GM23338 (cell line): ENCODE data around the gene SNAPC4. TPM values are rescaled to one million over a fixed set of nuclear protein-coding genes. Genes with fewer than 3 reads are reported as not detected.

Experiments
- ATAC-seq: fragments of 200-7000 bp; cut with Tn5 transposase; 3 replicates; pipeline ENCODE4 v1.9.1; 2020
- DNase-seq: peaks from one replicate; pipeline ENCODE4 v3.0.0-alpha.2; 2015; ENCODE audit warnings: low spot score
- H2AFZ ChIP-seq: fragments of 200-600 bp; sonication (generic); 2 replicates; pipeline ENCODE4 v1.8.0; 2016; ENCODE audit warnings: antibody characterized with exemption, mild to moderate bottlenecking, moderate library complexity
- H3F3A ChIP-seq: fragments of 200-600 bp; sonication (generic); replicated peaks from 2 replicates; pipeline ENCODE4 v1.8.0; 2017; ENCODE audit warnings: antibody characterized with exemption, mixed run types, low read depth
- H3K27ac ChIP-seq: fragments of 200-600 bp; sonication (generic); 2 replicates; pipeline ENCODE4 v1.6.1; 2016; ENCODE audit warnings: low read depth
- H3K27me3 ChIP-seq: fragments of 200-600 bp; sonication (generic); 2 replicates; pipeline ENCODE4 v1.8.0; 2016; ENCODE audit warnings: mild to moderate bottlenecking, mixed run types, moderate library complexity; ENCODE audit not compliant: insufficient read depth
- H3K36me3 ChIP-seq: fragments of 200-600 bp; sonication (generic); 2 replicates; pipeline ENCODE4 v1.8.0; 2016; ENCODE audit warnings: mild to moderate bottlenecking; ENCODE audit not compliant: insufficient read depth
- H3K4me1 ChIP-seq: fragments of 200-600 bp; sonication (generic); 2 replicates; pipeline ENCODE4 v1.8.0; 2016; ENCODE audit warnings: mild to moderate bottlenecking, moderate library complexity; ENCODE audit not compliant: insufficient read depth
- H3K4me2 ChIP-seq: fragments of 200-600 bp; sonication (generic); 2 replicates; pipeline ENCODE4 v1.7.1; 2017; ENCODE audit warnings: mixed run types
- H3K4me3 ChIP-seq: fragments of 200-600 bp; sonication (generic); 2 replicates; pipeline ENCODE4 v1.6.1; 2016; ENCODE audit warnings: mixed run types
- H3K79me2 ChIP-seq: fragments of 200-600 bp; sonication (generic); replicated peaks from 2 replicates; pipeline ENCODE4 v1.8.0; 2017; ENCODE audit warnings: mild to moderate bottlenecking; ENCODE audit not compliant: insufficient read depth
- H3K9me2 ChIP-seq: fragments of 200-600 bp; sonication (generic); 2 replicates; pipeline ENCODE4 v1.8.0; 2017; ENCODE audit not compliant: insufficient read depth
- H4K20me1 ChIP-seq: fragments of 200-600 bp; sonication (generic); replicated peaks from 2 replicates; pipeline ENCODE4 v1.8.0; 2017; ENCODE audit warnings: mild to moderate bottlenecking; ENCODE audit not compliant: insufficient read depth
- H3K27ac Mint-ChIP-seq: 2 replicates; pipeline ENCODE4 v1.8.0; 2020; ENCODE audit warnings: inconsistent platforms, mild to moderate bottlenecking, moderate library complexity, mixed read lengths
- H3K27me3 Mint-ChIP-seq: 3 replicates; pipeline ENCODE4 v1.8.0; 2022; ENCODE audit warnings: low read depth, mild to moderate bottlenecking, moderate library complexity, mixed read lengths, inconsistent platforms; ENCODE audit not compliant: insufficient read depth, poor library complexity
- H3K36me3 Mint-ChIP-seq: 3 replicates; pipeline ENCODE4 v1.8.0; 2021; ENCODE audit warnings: low read depth, mild to moderate bottlenecking, inconsistent platforms, moderate library complexity, mixed read lengths
- H3K4me1 Mint-ChIP-seq: 3 replicates; pipeline ENCODE4 v1.8.0; 2020; ENCODE audit warnings: mild to moderate bottlenecking, inconsistent platforms, mixed read lengths
- H3K4me3 Mint-ChIP-seq: 3 replicates; pipeline ENCODE4 v1.8.0; 2021; ENCODE audit warnings: moderate library complexity, mild to moderate bottlenecking, inconsistent platforms, mixed read lengths
- H3K9me3 Mint-ChIP-seq: 3 replicates; pipeline ENCODE4 v1.8.0; 2020; ENCODE audit warnings: moderate library complexity, mild to moderate bottlenecking, inconsistent platforms, mixed read lengths
- CREB1 ChIP-seq: fragments of 250-450 bp; sonication (Bioruptor Pico); IDR thresholded peaks from 2 replicates; pipeline ENCODE4 v1.5.0; 2020; ENCODE audit warnings: low read depth, mild to moderate bottlenecking, moderate library complexity
- EZH2 ChIP-seq: fragments of 200-600 bp; sonication (generic); IDR thresholded peaks from one replicate; pipeline ENCODE4 v1.8.0; 2017; ENCODE audit warnings: antibody characterized with exemption, mild to moderate bottlenecking, low read depth; ENCODE audit not compliant: unreplicated experiment
- EZH2phosphoT487 ChIP-seq: fragments of 200-600 bp; sonication (generic); IDR thresholded peaks from one replicate; pipeline ENCODE4 v1.8.1; 2018; ENCODE audit warnings: antibody characterized with exemption; ENCODE audit not compliant: unreplicated experiment
- NANOG ChIP-seq: IDR thresholded peaks from 2 replicates; pipeline ENCODE4 v1.6.1; 2016; ENCODE audit warnings: antibody characterized with exemption, borderline replicate concordance
- POLR2AphosphoS5 ChIP-seq: IDR thresholded peaks from 2 replicates; pipeline ENCODE4 v1.6.1; 2016; ENCODE audit warnings: antibody characterized with exemption, low read depth
- STAT1 ChIP-seq: IDR thresholded peaks from one replicate; pipeline ENCODE4 v1.6.1; 2016; ENCODE audit warnings: antibody characterized with exemption; ENCODE audit not compliant: unreplicated experiment
- ZNF331 ChIP-seq: fragments of 250-450 bp; sonication (Bioruptor Pico); IDR thresholded peaks from 2 replicates; pipeline ENCODE4 v1.5.0; 2020; ENCODE audit warnings: low read depth, mild to moderate bottlenecking, moderate library complexity
- polyA plus RNA-seq: library from polyadenylated mRNA; unstranded; fragments of >200 nt; fragmentation: Nextera tagmentation; extraction: Ambion mirVana; gene quantifications from 2 replicates; pipeline ENCODE4 v1.2.1, GENCODE V29; 2016
- total RNA-seq: library from RNA; depleted of rRNA; stranded (reverse); fragments of >200 nt; shearing (Covaris generic); gene quantifications from 2 replicates; pipeline ENCODE4 v1.2.3, GENCODE V29; 2014
- TF ChIP-seq, protein P1 (sequence below): fragments of 250-450 bp; sonication (Bioruptor Pico); IDR thresholded peaks from 2 replicates; pipeline ENCODE4 v1.5.0; 2020; ENCODE audit warnings: mild to moderate bottlenecking, moderate library complexity
- TF ChIP-seq, protein P2 (sequence below), 2 experiments: fragments of 200-600 bp in 1 of 2; sonication (generic) in 1 of 2; conservative IDR thresholded peaks; 2 replicates each; pipeline versions ENCODE4 v1.5.1 to v1.6.1; 2016 to 2017; ENCODE audit warnings: antibody characterized with exemption in 2 of 2, low read depth in 2 of 2, mild to moderate bottlenecking in 2 of 2, moderate library complexity in 1 of 2
- TF ChIP-seq, protein P3 (sequence below): IDR thresholded peaks from one replicate; pipeline ENCODE4 v1.6.1; 2018; ENCODE audit warnings: antibody characterized with exemption; ENCODE audit not compliant: unreplicated experiment

The SNAPC4 gene
- total and polyA plus RNA-seq, 2 experiments from 2014 or later: 8.8 to 22.7 TPM

GRCh38 chr9:136443087-136443486, 43.1 kb upstream of the SNAPC4 start (continued):
- TF ChIP-seq, protein P1, sequence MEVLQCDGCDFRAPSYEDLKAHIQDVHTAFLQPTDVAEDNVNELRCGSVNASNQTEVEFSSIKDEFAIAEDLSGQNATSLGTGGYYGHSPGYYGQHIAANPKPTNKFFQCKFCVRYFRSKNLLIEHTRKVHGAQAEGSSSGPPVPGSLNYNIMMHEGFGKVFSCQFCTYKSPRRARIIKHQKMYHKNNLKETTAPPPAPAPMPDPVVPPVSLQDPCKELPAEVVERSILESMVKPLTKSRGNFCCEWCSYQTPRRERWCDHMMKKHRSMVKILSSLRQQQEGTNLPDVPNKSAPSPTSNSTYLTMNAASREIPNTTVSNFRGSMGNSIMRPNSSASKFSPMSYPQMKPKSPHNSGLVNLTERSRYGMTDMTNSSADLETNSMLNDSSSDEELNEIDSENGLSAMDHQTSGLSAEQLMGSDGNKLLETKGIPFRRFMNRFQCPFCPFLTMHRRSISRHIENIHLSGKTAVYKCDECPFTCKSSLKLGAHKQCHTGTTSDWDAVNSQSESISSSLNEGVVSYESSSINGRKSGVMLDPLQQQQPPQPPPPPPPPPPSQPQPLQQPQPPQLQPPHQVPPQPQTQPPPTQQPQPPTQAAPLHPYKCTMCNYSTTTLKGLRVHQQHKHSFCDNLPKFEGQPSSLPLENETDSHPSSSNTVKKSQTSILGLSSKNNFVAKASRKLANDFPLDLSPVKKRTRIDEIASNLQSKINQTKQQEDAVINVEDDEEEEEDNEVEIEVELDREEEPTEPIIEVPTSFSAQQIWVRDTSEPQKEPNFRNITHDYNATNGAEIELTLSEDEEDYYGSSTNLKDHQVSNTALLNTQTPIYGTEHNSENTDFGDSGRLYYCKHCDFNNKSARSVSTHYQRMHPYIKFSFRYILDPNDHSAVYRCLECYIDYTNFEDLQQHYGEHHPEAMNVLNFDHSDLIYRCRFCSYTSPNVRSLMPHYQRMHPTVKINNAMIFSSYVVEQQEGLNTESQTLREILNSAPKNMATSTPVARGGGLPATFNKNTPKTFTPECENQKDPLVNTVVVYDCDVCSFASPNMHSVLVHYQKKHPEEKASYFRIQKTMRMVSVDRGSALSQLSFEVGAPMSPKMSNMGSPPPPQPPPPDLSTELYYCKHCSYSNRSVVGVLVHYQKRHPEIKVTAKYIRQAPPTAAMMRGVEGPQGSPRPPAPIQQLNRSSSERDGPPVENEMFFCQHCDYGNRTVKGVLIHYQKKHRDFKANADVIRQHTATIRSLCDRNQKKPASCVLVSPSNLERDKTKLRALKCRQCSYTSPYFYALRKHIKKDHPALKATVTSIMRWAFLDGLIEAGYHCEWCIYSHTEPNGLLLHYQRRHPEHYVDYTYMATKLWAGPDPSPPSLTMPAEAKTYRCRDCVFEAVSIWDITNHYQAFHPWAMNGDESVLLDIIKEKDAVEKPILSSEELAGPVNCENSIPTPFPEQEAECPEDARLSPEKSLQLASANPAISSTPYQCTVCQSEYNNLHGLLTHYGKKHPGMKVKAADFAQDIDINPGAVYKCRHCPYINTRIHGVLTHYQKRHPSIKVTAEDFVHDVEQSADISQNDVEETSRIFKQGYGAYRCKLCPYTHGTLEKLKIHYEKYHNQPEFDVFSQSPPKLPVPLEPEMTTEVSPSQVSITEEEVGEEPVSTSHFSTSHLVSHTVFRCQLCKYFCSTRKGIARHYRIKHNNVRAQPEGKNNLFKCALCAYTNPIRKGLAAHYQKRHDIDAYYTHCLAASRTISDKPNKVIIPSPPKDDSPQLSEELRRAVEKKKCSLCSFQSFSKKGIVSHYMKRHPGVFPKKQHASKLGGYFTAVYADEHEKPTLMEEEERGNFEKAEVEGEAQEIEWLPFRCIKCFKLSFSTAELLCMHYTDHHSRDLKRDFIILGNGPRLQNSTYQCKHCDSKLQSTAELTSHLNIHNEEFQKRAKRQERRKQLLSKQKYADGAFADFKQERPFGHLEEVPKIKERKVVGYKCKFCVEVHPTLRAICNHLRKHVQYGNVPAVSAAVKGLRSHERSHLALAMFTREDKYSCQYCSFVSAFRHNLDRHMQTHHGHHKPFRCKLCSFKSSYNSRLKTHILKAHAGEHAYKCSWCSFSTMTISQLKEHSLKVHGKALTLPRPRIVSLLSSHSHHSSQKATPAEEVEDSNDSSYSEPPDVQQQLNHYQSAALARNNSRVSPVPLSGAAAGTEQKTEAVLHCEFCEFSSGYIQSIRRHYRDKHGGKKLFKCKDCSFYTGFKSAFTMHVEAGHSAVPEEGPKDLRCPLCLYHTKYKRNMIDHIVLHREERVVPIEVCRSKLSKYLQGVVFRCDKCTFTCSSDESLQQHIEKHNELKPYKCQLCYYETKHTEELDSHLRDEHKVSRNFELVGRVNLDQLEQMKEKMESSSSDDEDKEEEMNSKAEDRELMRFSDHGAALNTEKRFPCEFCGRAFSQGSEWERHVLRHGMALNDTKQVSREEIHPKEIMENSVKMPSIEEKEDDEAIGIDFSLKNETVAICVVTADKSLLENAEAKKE: no peak
- TF ChIP-seq POLR2AphosphoS5: no peak
- no peak for TF ChIP-seq NANOG

- Histone ChIP-seq H3K27ac (no peak overlapping the region), H3F3A (peaks cover 31% of the 10 kb centered on the region), H2AFZ (no peak overlapping the region), H4K20me1 (peaks cover 21% of the 10 kb centered on the region), H3K9me2 (no peaks in the 10 kb centered on the region), H3K36me3 (peaks cover 27% of the 10 kb centered on the region), H3K4me3 (no peak overlapping the region), H3K4me2 (no peak overlapping the region), H3K4me1 (no peaks in the 10 kb centered on the region), H3K27me3 (no peaks in the 10 kb centered on the region), H3K79me2 (peaks cover 13% of the 10 kb centered on the region)
- peaks cover 2% of the 10 kb centered on the region; the same call in 1 of the 3 replicates for H3K9me3 Mint-ChIP-seq
- no peak for DNase-seq
- ATAC-seq: no peak
- peaks cover 61% of the 10 kb centered on the region for H3K36me3 Mint-ChIP-seq
- H3K4me3 Mint-ChIP-seq: no peak overlapping the region
- no peak overlapping the region for H3K27ac Mint-ChIP-seq
- H3K4me1 Mint-ChIP-seq: peaks cover 10% of the 10 kb centered on the region
- peaks cover 7% of the 10 kb centered on the region for H3K27me3 Mint-ChIP-seq
- TF ChIP-seq EZH2 (no peak), NANOG (no peak), ZNF331 (CRISPR knock-in tag) (no peak), CREB1 (no peak), STAT1 (no peak), EZH2phosphoT487 (no peak)
- TF ChIP-seq, protein P2, sequence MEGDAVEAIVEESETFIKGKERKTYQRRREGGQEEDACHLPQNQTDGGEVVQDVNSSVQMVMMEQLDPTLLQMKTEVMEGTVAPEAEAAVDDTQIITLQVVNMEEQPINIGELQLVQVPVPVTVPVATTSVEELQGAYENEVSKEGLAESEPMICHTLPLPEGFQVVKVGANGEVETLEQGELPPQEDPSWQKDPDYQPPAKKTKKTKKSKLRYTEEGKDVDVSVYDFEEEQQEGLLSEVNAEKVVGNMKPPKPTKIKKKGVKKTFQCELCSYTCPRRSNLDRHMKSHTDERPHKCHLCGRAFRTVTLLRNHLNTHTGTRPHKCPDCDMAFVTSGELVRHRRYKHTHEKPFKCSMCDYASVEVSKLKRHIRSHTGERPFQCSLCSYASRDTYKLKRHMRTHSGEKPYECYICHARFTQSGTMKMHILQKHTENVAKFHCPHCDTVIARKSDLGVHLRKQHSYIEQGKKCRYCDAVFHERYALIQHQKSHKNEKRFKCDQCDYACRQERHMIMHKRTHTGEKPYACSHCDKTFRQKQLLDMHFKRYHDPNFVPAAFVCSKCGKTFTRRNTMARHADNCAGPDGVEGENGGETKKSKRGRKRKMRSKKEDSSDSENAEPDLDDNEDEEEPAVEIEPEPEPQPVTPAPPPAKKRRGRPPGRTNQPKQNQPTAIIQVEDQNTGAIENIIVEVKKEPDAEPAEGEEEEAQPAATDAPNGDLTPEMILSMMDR (conservative IDR thresholded peaks at IDR 0.05; ENCODE audit: low read depth in 2 of 2): no peak
- TF ChIP-seq, protein P3, sequence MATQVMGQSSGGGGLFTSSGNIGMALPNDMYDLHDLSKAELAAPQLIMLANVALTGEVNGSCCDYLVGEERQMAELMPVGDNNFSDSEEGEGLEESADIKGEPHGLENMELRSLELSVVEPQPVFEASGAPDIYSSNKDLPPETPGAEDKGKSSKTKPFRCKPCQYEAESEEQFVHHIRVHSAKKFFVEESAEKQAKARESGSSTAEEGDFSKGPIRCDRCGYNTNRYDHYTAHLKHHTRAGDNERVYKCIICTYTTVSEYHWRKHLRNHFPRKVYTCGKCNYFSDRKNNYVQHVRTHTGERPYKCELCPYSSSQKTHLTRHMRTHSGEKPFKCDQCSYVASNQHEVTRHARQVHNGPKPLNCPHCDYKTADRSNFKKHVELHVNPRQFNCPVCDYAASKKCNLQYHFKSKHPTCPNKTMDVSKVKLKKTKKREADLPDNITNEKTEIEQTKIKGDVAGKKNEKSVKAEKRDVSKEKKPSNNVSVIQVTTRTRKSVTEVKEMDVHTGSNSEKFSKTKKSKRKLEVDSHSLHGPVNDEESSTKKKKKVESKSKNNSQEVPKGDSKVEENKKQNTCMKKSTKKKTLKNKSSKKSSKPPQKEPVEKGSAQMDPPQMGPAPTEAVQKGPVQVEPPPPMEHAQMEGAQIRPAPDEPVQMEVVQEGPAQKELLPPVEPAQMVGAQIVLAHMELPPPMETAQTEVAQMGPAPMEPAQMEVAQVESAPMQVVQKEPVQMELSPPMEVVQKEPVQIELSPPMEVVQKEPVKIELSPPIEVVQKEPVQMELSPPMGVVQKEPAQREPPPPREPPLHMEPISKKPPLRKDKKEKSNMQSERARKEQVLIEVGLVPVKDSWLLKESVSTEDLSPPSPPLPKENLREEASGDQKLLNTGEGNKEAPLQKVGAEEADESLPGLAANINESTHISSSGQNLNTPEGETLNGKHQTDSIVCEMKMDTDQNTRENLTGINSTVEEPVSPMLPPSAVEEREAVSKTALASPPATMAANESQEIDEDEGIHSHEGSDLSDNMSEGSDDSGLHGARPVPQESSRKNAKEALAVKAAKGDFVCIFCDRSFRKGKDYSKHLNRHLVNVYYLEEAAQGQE: no peak
These were observed 42.3 kb upstream of the SNAPC4 start for GRCh38 chr9:136442265-136442664.
